PC-3 (cell line): ENCODE measurements around the gene JADE2. TPM values are rescaled to one million over a fixed set of nuclear protein-coding genes. Genes with fewer than 3 reads are reported as not detected.

Source experiments
- ATAC-seq: fragments of 200-7000 bp; cut with Tn5 transposase; 2 replicates; pipeline ENCODE4 v1.9.1; 2020; ENCODE audit warnings: mild to moderate bottlenecking, moderate library complexity
- BruUV-seq: library from RNA; stranded (reverse); fragments of 400-500 nt; replicated peaks from 2 replicates; lab custom pipeline; 2021; lab: Mats Ljungman, UMichigan
- CTCF ChIA-PET: fragments of 300-600 bp; sonication (Branson Sonifier 250); formaldehyde crosslinking; loops from one replicate; lab custom pipeline; 2022; ENCODE audit warnings: antibody characterized with exemption; lab: Charles Lee
- POLR2A ChIA-PET: fragments of 300-600 bp; sonication (Branson Sonifier 250); formaldehyde crosslinking; loops from one replicate; lab custom pipeline; 2022; ENCODE audit warnings: antibody characterized with exemption; ENCODE audit not compliant: unreplicated experiment; lab: Charles Lee
- DNase-seq: peaks from one replicate; pipeline ENCODE4 v3.0.0-alpha.2; 2015
- H2AFZ ChIP-seq: fragments of 300-600 bp; sonication (generic); 2 replicates; pipeline ENCODE4 v1.6.0; 2016; ENCODE audit warnings: antibody characterized with exemption, low read length
- H3F3A ChIP-seq: fragments of 300-600 bp; sonication (generic); one replicate; pipeline ENCODE4 v1.6.0; 2017; ENCODE audit warnings: antibody characterized with exemption, low read length, control low read depth, mild to moderate bottlenecking; ENCODE audit not compliant: unreplicated experiment
- H3K27ac ChIP-seq: fragments of 300-600 bp; sonication (generic); 2 replicates; pipeline ENCODE4 v1.5.1; 2016; ENCODE audit warnings: mild to moderate bottlenecking, low read length
- H3K27me3 ChIP-seq: fragments of 300-600 bp; sonication (generic); 2 replicates; pipeline ENCODE4 v1.6.1; 2016; ENCODE audit warnings: low read length, mixed read lengths
- H3K36me3 ChIP-seq: fragments of 300-600 bp; sonication (generic); 2 replicates; pipeline ENCODE4 v1.6.1; 2016; ENCODE audit warnings: low read depth, mixed run types, low read length, mixed read lengths
- H3K4me1 ChIP-seq: fragments of 300-600 bp; sonication (generic); 2 replicates; pipeline ENCODE4 v1.5.1; 2016; ENCODE audit warnings: low read length; ENCODE audit not compliant: insufficient read depth
- H3K4me2 ChIP-seq: fragments of 300-600 bp; sonication (generic); 2 replicates; pipeline ENCODE4 v1.6.0; 2016; ENCODE audit warnings: low read length
- H3K4me3 ChIP-seq: fragments of 300-600 bp; sonication (generic); 2 replicates; pipeline ENCODE4 v1.5.1; 2016; ENCODE audit warnings: mild to moderate bottlenecking, low read length, mixed read lengths
- H3K79me2 ChIP-seq: fragments of 300-600 bp; sonication (generic); 2 replicates; pipeline ENCODE4 v1.6.1; 2017; ENCODE audit warnings: low read length, mixed read lengths
- H3K9ac ChIP-seq: fragments of 300-600 bp; sonication (generic); 2 replicates; pipeline ENCODE4 v1.6.0; 2016; ENCODE audit warnings: mild to moderate bottlenecking, low read length
- H3K9me2 ChIP-seq: fragments of 300-600 bp; sonication (generic); replicated peaks from 2 replicates; pipeline ENCODE4 v1.6.1; 2016; ENCODE audit warnings: mixed run types, low read length, mixed read lengths
- H3K9me3 ChIP-seq: fragments of 300-600 bp; sonication (generic); 2 replicates; pipeline ENCODE4 v1.6.1; 2016; ENCODE audit warnings: low read length, mixed read lengths
- H4K20me1 ChIP-seq: fragments of 300-600 bp; sonication (generic); 2 replicates; pipeline ENCODE4 v1.6.1; 2016; ENCODE audit warnings: low read length, mixed read lengths
- CTCF ChIP-seq: fragments of 300-600 bp; sonication (generic); conservative IDR thresholded peaks from 2 replicates; pipeline ENCODE4 v1.5.1; 2017; ENCODE audit warnings: antibody characterized with exemption, low read depth, mild to moderate bottlenecking, low read length
- EZH2 ChIP-seq: fragments of 300-600 bp; sonication (generic); IDR thresholded peaks from one replicate; pipeline ENCODE4 v1.6.1; 2017; ENCODE audit warnings: antibody characterized with exemption, mild to moderate bottlenecking, low read length; ENCODE audit not compliant: unreplicated experiment
- EZH2phosphoT487 ChIP-seq: fragments of 300-600 bp; sonication (generic); IDR thresholded peaks from 2 replicates; pipeline ENCODE4 v1.6.1; 2018; ENCODE audit warnings: mild to moderate bottlenecking, antibody characterized with exemption, low read length, borderline replicate concordance
- intact Hi-C: fragments of 100-400 bp; cut with micrococcal nuclease; formaldehyde crosslinking; loops from 2 replicates; pipeline ENCODE4 v1.9.0; 2023
- total RNA-seq: library from RNA; depleted of rRNA; stranded (reverse); fragments of >200 nt; gene quantifications from 2 replicates; pipeline ENCODE4 v1.2.3, GENCODE V29; 2014

The JADE2 gene
- total RNA-seq, 1 experiment from 2014 or later = 33.2 TPM

GRCh38 chr5:134611515-134611914 is 86.0 kb downstream of the JADE2 start:
- Histone ChIP-seq H3F3A (no peaks in the 10 kb centered on the region), H3K36me3 (peaks cover 37% of the 10 kb centered on the region), H3K4me3 (no peak overlapping the region), H3K27me3 (no peaks in the 10 kb centered on the region), H2AFZ (no peak overlapping the region), H4K20me1 (no peaks in the 10 kb centered on the region), H3K79me2 (no peaks in the 10 kb centered on the region), H3K9ac (no peak overlapping the region), H3K9me2 (no peaks in the 10 kb centered on the region), H3K4me2 (no peak overlapping the region), H3K9me3 (no peaks in the 10 kb centered on the region), H3K4me1 (no peaks in the 10 kb centered on the region), H3K27ac (no peak overlapping the region)
- no TSS peak for BruUV-seq
- intact Hi-C loops = no loop called here
- TF ChIP-seq EZH2phosphoT487 (no peak), CTCF (no peak), EZH2 (no peak)
- DNase-seq = no peak
- ChIA-PET CTCF (no interaction called here), POLR2A (no interaction called here)
- no peak for ATAC-seq

- Histone ChIP-seq H3K27me3 (no peaks in the 10 kb centered on the region), H3K9me3 (no peaks in the 10 kb centered on the region), H2AFZ (no peak overlapping the region), H3K9me2 (no peaks in the 10 kb centered on the region), H3K27ac (no peak overlapping the region), H3K4me3 (no peak overlapping the region), H3F3A (no peaks in the 10 kb centered on the region), H3K9ac (no peak overlapping the region), H3K36me3 (peaks cover 16% of the 10 kb centered on the region), H4K20me1 (no peaks in the 10 kb centered on the region), H3K4me1 (no peaks in the 10 kb centered on the region), H3K4me2 (no peak overlapping the region), H3K79me2 (no peaks in the 10 kb centered on the region)
- intact Hi-C loops = no loop called here
- BruUV-seq = no TSS peak
- DNase-seq (no peak), ATAC-seq (no peak)
- POLR2A ChIA-PET = no interaction called here
- CTCF ChIA-PET = no interaction called here
- TF ChIP-seq EZH2phosphoT487 (no peak), CTCF (no peak), EZH2 (no peak)
Measured at GRCh38 chr5:134614450-134615085, 89.1 kb downstream of the JADE2 start.

- Histone ChIP-seq H3F3A (no peaks in the 10 kb centered on the region), H3K27me3 (no peaks in the 10 kb centered on the region), H3K4me1 (no peaks in the 10 kb centered on the region), H3K27ac (no peak overlapping the region), H3K4me2 (no peak overlapping the region), H3K36me3 (peaks cover 4% of the 10 kb centered on the region; the same call in 1 of the 2 replicates), H2AFZ (no peak overlapping the region), H4K20me1 (no peaks in the 10 kb centered on the region), H3K4me3 (no peak overlapping the region), H3K9me2 (no peaks in the 10 kb centered on the region), H3K9me3 (no peaks in the 10 kb centered on the region), H3K9ac (no peak overlapping the region), H3K79me2 (peaks cover 11% of the 10 kb centered on the region)
- POLR2A ChIA-PET = interaction anchor here (0.5 kb wide), 1 partner anchor 13 kb away, joined by 4 read pairs; no protein-coding TSS in a partner anchor
- DNase-seq = no peak
- no peak for TF ChIP-seq EZH2phosphoT487
- TF ChIP-seq EZH2 = no peak
- TF ChIP-seq CTCF = no peak
- no TSS peak for BruUV-seq
- intact Hi-C loops = no loop called here
- no peak for ATAC-seq
- CTCF ChIA-PET = no interaction called here
Measured at GRCh38 chr5:134620634-134621033, 95.2 kb downstream of the JADE2 start.
